K562 (cell line): ENCODE results near the gene ERFL. TPM values are rescaled to one million over a fixed set of nuclear protein-coding genes. Genes with fewer than 3 reads are reported as not detected.

Source experiments
- ATAC-seq: fragments of 200-7000 bp; cut with Tn5 transposase; 3 replicates; pipeline ENCODE4 v1.9.1; 2020; ENCODE audit warnings: moderate library complexity
- BruUV-seq: library from RNA; stranded (reverse); fragments of 400-500 nt; replicated peaks from 2 replicates; lab custom pipeline; 2021; lab: Mats Ljungman, UMichigan
- CTCF ChIA-PET: fragments of 300-600 bp; formaldehyde crosslinking; extraction: SDS; loops from one replicate; lab custom pipeline; 2021; ENCODE audit warnings: low intra/inter-chr PET ratio; lab: Yijun Ruan, JAX
- POLR2A ChIA-PET: fragments of 300-600, 350-650 bp; sonication (Branson Sonifier 250); formaldehyde crosslinking; extraction: SDS; loops from one replicate; lab custom pipeline; 2021; ENCODE audit warnings: antibody characterized with exemption, inconsistent platforms; lab: Yijun Ruan, JAX
- DNase-seq, 4 experiments: peaks; one replicate each; pipeline versions ENCODE4 v3.0.0 to v3.0.0-alpha.2; 2011 to 2018; ENCODE audit warnings: low spot score in 3 of 4, mixed read lengths in 3 of 4; ENCODE audit errors: extremely low read depth in 1 of 4
- FAIRE-seq: peaks from 2 replicates; lab custom pipeline; 2011; peaks lifted over from hg19 to GRCh38; lab: Jason Lieb, UNC
- H2AFZ ChIP-seq: 2 replicates; pipeline ENCODE4 v1.6.0; 2011; ENCODE audit warnings: low read depth, low read length, control low read depth, inconsistent platforms
- H3K27ac ChIP-seq: fragments of 200-600 bp; 3 replicates; pipeline ENCODE4 v1.8.0; 2011; ENCODE audit warnings: low read depth, mild to moderate bottlenecking, control low read depth, inconsistent platforms, low read length, moderate library complexity, mixed read lengths; ENCODE audit errors: extremely low read depth
- H3K27me3 ChIP-seq, 2 experiments: fragments of 300-600 bp in 1 of 2; 2 replicates in 1 of 2; 3 replicates in 1 of 2; pipeline versions ENCODE4 v1.6.0 to v1.8.0; 2011; ENCODE audit warnings: inconsistent platforms in 2 of 2, low read length in 2 of 2, mild to moderate bottlenecking in 1 of 2, mixed read lengths in 1 of 2, moderate library complexity in 1 of 2; ENCODE audit not compliant: control insufficient read depth in 2 of 2, insufficient read depth in 2 of 2
- H3K36me3 ChIP-seq: fragments of 300-600 bp; 3 replicates; pipeline ENCODE4 v1.8.0; 2011; ENCODE audit warnings: mild to moderate bottlenecking, low read length, inconsistent platforms; ENCODE audit not compliant: control insufficient read depth, insufficient read depth
- H3K4me1 ChIP-seq, 2 experiments: fragments of 200-600 bp in 1 of 2; replicated peaks in 1 of 2; 2 replicates in 1 of 2; 3 replicates in 1 of 2; pipeline versions ENCODE4 v1.5.1 to v1.8.0; 2011; ENCODE audit warnings: inconsistent platforms in 2 of 2, low read length in 2 of 2, mild to moderate bottlenecking in 1 of 2, mixed read lengths in 1 of 2, moderate library complexity in 1 of 2; ENCODE audit not compliant: control insufficient read depth in 2 of 2, insufficient read depth in 2 of 2
- H3K4me2 ChIP-seq: 2 replicates; pipeline ENCODE4 v1.6.1; 2011; ENCODE audit warnings: low read length, control low read depth, inconsistent platforms, mixed read lengths; ENCODE audit not compliant: insufficient read depth
- H3K4me3 ChIP-seq: fragments of 200-600 bp; sonication (generic), shearing (Covaris generic); 2 replicates; pipeline ENCODE4 v1.5.1; 2016; ENCODE audit warnings: control low read depth, inconsistent platforms
- H3K79me2 ChIP-seq: fragments of 200-600 bp; 3 replicates; pipeline ENCODE4 v1.8.0; 2011; ENCODE audit warnings: low read length, inconsistent platforms; ENCODE audit not compliant: control insufficient read depth, insufficient read depth
- H3K9ac ChIP-seq, 2 experiments: 2 replicates each; pipeline versions ENCODE4 v1.6.0 to v1.6.1; 2011; ENCODE audit warnings: low read depth in 2 of 2, low read length in 2 of 2, control low read depth in 1 of 2, inconsistent platforms in 1 of 2, mild to moderate bottlenecking in 1 of 2, mixed read lengths in 1 of 2; ENCODE audit not compliant: insufficient read depth in 1 of 2
- H3K9me1 ChIP-seq: one replicate; pipeline ENCODE4 v1.6.0; 2011; ENCODE audit warnings: inconsistent platforms, mild to moderate bottlenecking, low read length, moderate library complexity; ENCODE audit not compliant: control insufficient read depth, insufficient read depth
- H3K9me3 ChIP-seq: replicated peaks from 2 replicates; pipeline ENCODE4 v1.5.1; 2011; ENCODE audit warnings: low read depth, low read length, inconsistent platforms; ENCODE audit not compliant: control insufficient read depth, insufficient read depth
- H4K20me1 ChIP-seq: replicated peaks from 2 replicates; pipeline ENCODE4 v1.6.1; 2011; ENCODE audit warnings: low read length, inconsistent platforms, mixed read lengths; ENCODE audit not compliant: control insufficient read depth, insufficient read depth
- HES1 ChIP-seq: fragments of 450-650 bp; IDR thresholded peaks from 2 replicates; pipeline ENCODE4 v1.6.1; 2016; ENCODE audit warnings: low read depth, mild to moderate bottlenecking, moderate library complexity
- HNRNPUL1 ChIP-seq: fragments of 200-400 bp; formaldehyde crosslinking; IDR thresholded peaks from 2 replicates; pipeline ENCODE4 v1.6.1; 2017; ENCODE audit warnings: low read length
- IRF2 ChIP-seq: sonication (generic); formaldehyde crosslinking; IDR thresholded peaks from 2 replicates; pipeline ENCODE4 v1.8.1; 2022; ENCODE audit warnings: mild to moderate bottlenecking, missing genetic modification reagents
- MAFF ChIP-seq: IDR thresholded peaks from 2 replicates; pipeline ENCODE4 v1.6.1; 2012; ENCODE audit warnings: low read length, improper control_type of control experiment
- MLLT1 ChIP-seq, 2 experiments: fragments of 450-650 bp; IDR thresholded peaks; 2 replicates each; pipeline ENCODE4 v1.6.1; 2016
- POLR2A ChIP-seq: fragments of 450-650 bp; conservative IDR thresholded peaks from 2 replicates; pipeline ENCODE4 v1.6.1; 2016
- RBM15 ChIP-seq: fragments of 200-400 bp; formaldehyde crosslinking; IDR thresholded peaks from 2 replicates; pipeline ENCODE4 v1.6.1; 2018; ENCODE audit warnings: mild to moderate bottlenecking, low read length, moderate library complexity; ENCODE audit not compliant: insufficient read depth
- SP1 ChIP-seq: sonication (generic); formaldehyde crosslinking; IDR thresholded peaks from 2 replicates; pipeline ENCODE4 v1.8.1; 2022; ENCODE audit warnings: mild to moderate bottlenecking, missing genetic modification reagents
- TCF7L2 ChIP-seq: fragments of 150-350 bp; IDR thresholded peaks from 2 replicates; pipeline ENCODE4 v1.6.1; 2016; ENCODE audit warnings: low read depth, mild to moderate bottlenecking, low read length, moderate library complexity
- WGBS: fragments of 100-300 bp; shearing (Covaris generic); methylation state at CpG from one replicate; pipeline ENCODE4 v1.1.6; 2016; ENCODE audit warnings: low coverage, mixed read lengths; ENCODE audit not compliant: insufficient coverage; ENCODE audit errors: missing lambda C conversion rate; 5-methylcytosine and 5-hydroxymethylcytosine counted together
- in situ Hi-C: fragments of 300-500 bp; cut with MboI; formaldehyde crosslinking; loops from 4 replicates; pipeline ENCODE4 v1.15.0; 2018; ENCODE audit warnings: inconsistent platforms, mixed read lengths
- intact Hi-C: fragments of 100-400 bp; cut with micrococcal nuclease; formaldehyde crosslinking; loops from 2 replicates; pipeline ENCODE4 v1.14.2; 2022
- polyA plus RNA-seq, 8 experiments: library from polyadenylated mRNA; depleted of rRNA in 4 of 8; stranded (reverse) in 5 of 8; unstranded in 3 of 8; fragments of >200 nt; fragmentation: Nextera tagmentation in 2 of 8; fragmentation: Illumina TruSeq in 1 of 8; extraction: Ambion mirVana in 2 of 8; extraction: Trizol in 1 of 8; gene quantifications; 2 replicates each; pipeline versions ENCODE4 v1.2.1 to v1.2.3, GENCODE V29; 2011 to 2014; ENCODE audit warnings: inconsistent platforms in 1 of 8, missing spikeins in 1 of 8
- total RNA-seq, 7 experiments: library from RNA; depleted of rRNA in 6 of 7; stranded (reverse); fragments of >200 nt in 6 of 7; fragmentation: Illumina TruSeq in 2 of 7; extraction: Trizol in 2 of 7; gene quantifications; 2 replicates each; pipeline versions ENCODE4 v1.2.1 to v1.2.3, GENCODE V29; 2011 to 2021; ENCODE audit warnings: low replicate concordance in 1 of 7
- TF ChIP-seq, protein P1 (sequence below): fragments of 250-450 bp; sonication (Bioruptor Pico); IDR thresholded peaks from 2 replicates; pipeline ENCODE4 v1.5.0; 2020; ENCODE audit warnings: mild to moderate bottlenecking, borderline replicate concordance

ERFL gene
- total and polyA plus RNA-seq, 9 of the 15 experiments (the other 6 are each of a cell fraction or from before 2014, with no cell fraction given), result 0.07 to 0.75 (median 0.32) TPM; not detected in 4

GRCh38 chr19:41862445-41862986, 65.7 kb downstream of the ERFL start:
- in situ Hi-C loops, result no loop called here
- H3K36me3 ChIP-seq, result peaks cover 67% of the 10 kb centered on the region
- intact Hi-C loops, result no loop called here
- H3K27ac ChIP-seq, result peak overlapping the region; percentile 99
- peaks cover 72% of the 10 kb centered on the region for H3K79me2 ChIP-seq
- FAIRE-seq, result no peak
- H3K9me1 ChIP-seq, result peaks cover 8% of the 10 kb centered on the region
- peaks cover 30% of the 10 kb centered on the region in 2 experiments for H3K4me1 ChIP-seq
- BruUV-seq, result no TSS peak
- no peak overlapping the region for H2AFZ ChIP-seq
- TF ChIP-seq POLR2A, result peak; percentile 37
- no peak for TF ChIP-seq MAFF
- TF ChIP-seq HNRNPUL1, result 0 out of 2 replicates have a peak, but pooled peaks have one; percentile 14
- no peaks in the 10 kb centered on the region for H3K27me3 ChIP-seq
- peak overlapping the region; percentile 95 for H3K4me2 ChIP-seq
- no peaks in the 10 kb centered on the region for H3K9me3 ChIP-seq
- H3K9ac ChIP-seq, result peak overlapping the region; percentile 97 to 100
- POLR2A ChIA-PET, result interaction anchor here (0.6 to 3.2 kb wide), 5 partner anchors 10 to 408 kb away, joined by 3 to 25 read pairs (median 4); no protein-coding TSS in a partner anchor
- WGBS, result 62% methylated on average over 2 of the region's 2 CpGs
- peaks cover 39% of the 10 kb centered on the region for H4K20me1 ChIP-seq
- no peak for DNase-seq
- CTCF ChIA-PET, result no interaction called here
- ATAC-seq, result no peak
- peak overlapping the region; percentile 93; the same call in 1 of the 2 replicates for H3K4me3 ChIP-seq

- WGBS, result 33% methylated on average over 9 of the region's 9 CpGs
- H3K9me1 ChIP-seq, result peaks cover 8% of the 10 kb centered on the region
- no peak for DNase-seq
- no peak overlapping the region for H2AFZ ChIP-seq
- H3K79me2 ChIP-seq, result peaks cover 66% of the 10 kb centered on the region
- H3K4me3 ChIP-seq, result peak overlapping the region; percentile 93; the same call in 1 of the 2 replicates
- H3K4me1 ChIP-seq, result peaks cover 30% of the 10 kb centered on the region in 2 experiments
- H3K9ac ChIP-seq, result peak overlapping the region; percentile 97 to 100
- H3K27me3 ChIP-seq, result no peaks in the 10 kb centered on the region
- ATAC-seq, result no peak
- intact Hi-C loops (loop anchor here (2.0 kb wide), 1 partner anchor 19 kb away; no protein-coding TSS in a partner anchor), in situ Hi-C loops (no loop called here)
- ChIA-PET CTCF (no interaction called here), POLR2A (interaction anchor here (0.9 to 3.2 kb wide), 5 partner anchors 9 to 170 kb away, joined by 3 to 54 read pairs (median 4); no protein-coding TSS in a partner anchor)
- H3K36me3 ChIP-seq, result peaks cover 60% of the 10 kb centered on the region
- H3K4me2 ChIP-seq, result peak overlapping the region; percentile 95
- peak overlapping the region; percentile 99 for H3K27ac ChIP-seq
- BruUV-seq, result no TSS peak
- no peak for FAIRE-seq
- H4K20me1 ChIP-seq, result peaks cover 34% of the 10 kb centered on the region
- no peaks in the 10 kb centered on the region for H3K9me3 ChIP-seq
- TF ChIP-seq TCF7L2 (no peak), MLLT1 (IDR thresholded peaks at IDR 0.05) (no peak), SP1 (CRISPR knock-in tag) (0 out of 2 replicates have a peak, but pooled peaks have one; percentile 30), RBM15 (no peak), HES1 (no peak), IRF2 (CRISPR knock-in tag) (no peak)
- TF ChIP-seq, protein P1, sequence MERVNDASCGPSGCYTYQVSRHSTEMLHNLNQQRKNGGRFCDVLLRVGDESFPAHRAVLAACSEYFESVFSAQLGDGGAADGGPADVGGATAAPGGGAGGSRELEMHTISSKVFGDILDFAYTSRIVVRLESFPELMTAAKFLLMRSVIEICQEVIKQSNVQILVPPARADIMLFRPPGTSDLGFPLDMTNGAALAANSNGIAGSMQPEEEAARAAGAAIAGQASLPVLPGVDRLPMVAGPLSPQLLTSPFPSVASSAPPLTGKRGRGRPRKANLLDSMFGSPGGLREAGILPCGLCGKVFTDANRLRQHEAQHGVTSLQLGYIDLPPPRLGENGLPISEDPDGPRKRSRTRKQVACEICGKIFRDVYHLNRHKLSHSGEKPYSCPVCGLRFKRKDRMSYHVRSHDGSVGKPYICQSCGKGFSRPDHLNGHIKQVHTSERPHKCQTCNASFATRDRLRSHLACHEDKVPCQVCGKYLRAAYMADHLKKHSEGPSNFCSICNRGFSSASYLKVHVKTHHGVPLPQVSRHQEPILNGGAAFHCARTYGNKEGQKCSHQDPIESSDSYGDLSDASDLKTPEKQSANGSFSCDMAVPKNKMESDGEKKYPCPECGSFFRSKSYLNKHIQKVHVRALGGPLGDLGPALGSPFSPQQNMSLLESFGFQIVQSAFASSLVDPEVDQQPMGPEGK (CRISPR knock-in tag), result no peak
Observed at GRCh38 chr19:41861846-41862245, 66.4 kb downstream of the ERFL start.
